HUES6 (cell line): ENCODE data around the gene MUSTN1.

ENCODE experiments used
- H3K27ac ChIP-seq: 2 replicates; pipeline ENCODE4 v1.7.0; 2013; ENCODE audit warnings: low read depth, mild to moderate bottlenecking, low read length, inconsistent platforms
- H3K27me3 ChIP-seq: 2 replicates; pipeline ENCODE4 v1.6.1; 2013; ENCODE audit warnings: low read length; ENCODE audit not compliant: control insufficient read depth, insufficient read depth
- H3K36me3 ChIP-seq: 2 replicates; pipeline ENCODE4 v1.6.1; 2013; ENCODE audit warnings: low read length; ENCODE audit not compliant: control insufficient read depth, insufficient read depth
- H3K4me1 ChIP-seq: 2 replicates; pipeline ENCODE4 v1.6.1; 2013; ENCODE audit warnings: low read length; ENCODE audit not compliant: control insufficient read depth, insufficient read depth
- H3K4me3 ChIP-seq: 2 replicates; pipeline ENCODE4 v1.5.1; 2013; ENCODE audit warnings: low read depth, low read length
- H3K9ac ChIP-seq: one replicate; pipeline ENCODE4 v1.6.1; 2013; ENCODE audit warnings: mild to moderate bottlenecking, low read length
- H3K9me3 ChIP-seq: 2 replicates; pipeline ENCODE4 v1.6.1; 2013; ENCODE audit warnings: low read depth, low read length; ENCODE audit not compliant: control insufficient read depth, insufficient read depth

Gene MUSTN1

DNA sequence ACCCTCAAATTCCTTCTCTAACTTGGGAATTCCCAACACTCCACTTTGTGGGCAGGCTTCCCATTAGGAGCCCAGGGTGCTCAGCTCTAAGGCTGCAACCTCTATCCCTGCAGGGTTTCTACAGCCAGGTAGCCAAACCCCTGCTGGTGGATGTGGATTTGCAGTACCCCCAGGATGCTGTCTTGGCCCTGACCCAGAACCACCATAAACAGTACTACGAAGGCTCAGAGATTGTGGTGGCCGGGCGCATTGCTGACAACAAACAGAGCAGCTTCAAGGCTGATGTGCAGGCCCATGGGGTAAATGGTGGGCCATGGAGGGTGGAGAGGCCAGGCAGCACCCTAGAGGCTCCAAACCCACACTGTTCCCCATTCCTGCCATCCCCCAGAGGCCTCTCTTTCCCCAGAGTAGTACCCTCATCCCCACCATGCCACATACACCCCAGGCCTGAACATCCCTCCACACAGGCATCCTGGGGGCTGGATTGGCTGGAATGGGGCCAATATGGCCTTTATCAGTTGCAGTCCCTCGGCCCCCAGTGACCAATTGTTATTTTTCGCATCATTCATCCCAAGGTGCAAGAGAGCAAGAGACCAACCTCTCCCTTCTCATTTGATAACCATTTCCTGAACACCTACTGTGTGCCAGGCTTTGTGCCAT is 49.8 kb downstream of the MUSTN1 start:
- no peaks in the 10 kb centered on the region for H3K36me3 ChIP-seq
- peaks cover 7% of the 10 kb centered on the region; the same call in 1 of the 2 replicates for H3K4me1 ChIP-seq
- H3K27ac ChIP-seq, result no peak overlapping the region
- H3K9ac ChIP-seq, result no peak overlapping the region
- peaks cover 6% of the 10 kb centered on the region; the same call in 1 of the 2 replicates for H3K27me3 ChIP-seq
- no peaks in the 10 kb centered on the region for H3K9me3 ChIP-seq
- H3K4me3 ChIP-seq, result no peak overlapping the region

DNA sequence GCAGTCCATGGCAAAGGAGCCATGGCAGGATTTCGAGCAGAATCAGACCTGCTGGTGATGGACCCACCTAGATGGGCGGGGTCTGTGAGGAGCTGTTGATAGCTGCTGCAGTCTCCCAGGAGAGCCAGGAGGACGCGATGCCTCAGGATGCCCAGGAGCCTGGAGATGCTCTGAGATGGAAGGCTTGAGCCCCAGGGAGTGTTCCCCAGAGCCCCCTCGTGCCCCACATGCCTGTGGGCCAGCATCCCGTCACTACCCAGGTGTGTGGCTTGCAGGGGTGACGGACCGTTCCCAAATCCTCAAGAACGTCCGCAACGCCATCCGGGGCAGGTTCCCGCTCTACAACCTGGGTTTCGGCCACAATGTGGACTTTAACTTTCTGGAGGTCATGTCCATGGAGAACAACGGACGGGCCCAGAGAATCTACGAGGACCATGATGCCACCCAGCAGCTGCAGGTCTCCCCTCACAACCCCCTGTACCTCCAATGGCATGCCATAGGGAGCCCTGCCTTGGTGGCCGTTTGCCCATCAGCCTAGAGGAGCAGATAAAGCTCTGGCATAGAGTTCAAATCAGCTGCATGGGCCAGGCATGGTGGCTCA is 50.7 kb downstream of the MUSTN1 start:
- Histone ChIP-seq H3K27me3 (peaks cover 10% of the 10 kb centered on the region; the same call in 1 of the 2 replicates), H3K27ac (no peak overlapping the region), H3K9ac (no peak overlapping the region), H3K9me3 (no peaks in the 10 kb centered on the region), H3K36me3 (no peaks in the 10 kb centered on the region), H3K4me3 (no peak overlapping the region), H3K4me1 (peaks cover 7% of the 10 kb centered on the region; the same call in 1 of the 2 replicates)

DNA sequence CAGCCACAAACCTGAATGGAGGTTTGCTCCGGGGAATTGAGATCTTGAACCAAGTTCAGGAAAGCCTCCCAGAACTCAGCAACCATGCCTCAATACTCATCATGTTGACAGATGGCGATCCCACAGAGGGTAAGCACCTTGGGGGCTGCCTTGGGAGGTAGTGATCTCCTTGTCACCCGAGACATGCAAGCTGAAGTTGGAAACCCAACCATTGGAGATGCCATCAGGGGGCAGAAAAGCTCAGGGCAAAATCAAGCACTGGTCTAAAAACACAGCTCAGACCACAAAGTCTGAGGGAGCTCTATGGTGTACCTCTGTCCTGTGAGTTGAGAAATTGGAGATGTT is 51.6 kb downstream of the MUSTN1 start:
- no peak overlapping the region for H3K9ac ChIP-seq
- H3K9me3 ChIP-seq, result no peaks in the 10 kb centered on the region
- H3K27me3 ChIP-seq, result peaks cover 8% of the 10 kb centered on the region; the same call in 1 of the 2 replicates
- H3K4me3 ChIP-seq, result no peak overlapping the region
- H3K36me3 ChIP-seq, result no peaks in the 10 kb centered on the region
- no peak overlapping the region for H3K27ac ChIP-seq
- H3K4me1 ChIP-seq, result peaks cover 7% of the 10 kb centered on the region; the same call in 1 of the 2 replicates
